Progenitor cell of endocrine pancreas (in vitro differentiated cells): ENCODE results near the gene STX18. TPM values are rescaled to one million over a fixed set of nuclear protein-coding genes. Genes with fewer than 3 reads are reported as not detected.

Source experiments
- DNase-seq: peaks from one replicate; pipeline ENCODE4 v3.0.0; 2021; ENCODE audit warnings: low spot score; ENCODE audit not compliant: unreplicated experiment
- H3K27ac Mint-ChIP-seq: 2 replicates; pipeline ENCODE4 v1.8.0; 2021; ENCODE audit warnings: mild to moderate bottlenecking, moderate library complexity, mixed read lengths
- H3K27me3 Mint-ChIP-seq: 2 replicates; pipeline ENCODE4 v1.8.0; 2021; ENCODE audit warnings: mixed read lengths
- H3K36me3 Mint-ChIP-seq: 2 replicates; pipeline ENCODE4 v1.8.0; 2022; ENCODE audit warnings: mixed read lengths; ENCODE audit not compliant: insufficient read depth
- H3K4me1 Mint-ChIP-seq: 2 replicates; pipeline ENCODE4 v1.8.0; 2021; ENCODE audit warnings: low read depth, mixed read lengths
- H3K4me3 Mint-ChIP-seq: 2 replicates; pipeline ENCODE4 v1.8.0; 2021; ENCODE audit warnings: low read depth, mild to moderate bottlenecking, moderate library complexity, mixed read lengths
- H3K9me3 Mint-ChIP-seq: 2 replicates; pipeline ENCODE4 v1.8.0; 2021; ENCODE audit warnings: low read depth, mixed read lengths
- total RNA-seq: library from RNA; stranded (reverse); gene quantifications from 2 replicates; pipeline ENCODE4 v1.2.1, GENCODE V29; 2021
- TF ChIP-seq, protein P1 (sequence below): fragments of 200-600 bp; sonication (generic); IDR thresholded peaks from one replicate; pipeline ENCODE4 v1.5.0; 2021; ENCODE audit warnings: antibody characterized with exemption, mild to moderate bottlenecking; ENCODE audit not compliant: unreplicated experiment

The STX18 gene
- total RNA-seq, 1 donor from 2014 or later: 41.2 TPM

DNA sequence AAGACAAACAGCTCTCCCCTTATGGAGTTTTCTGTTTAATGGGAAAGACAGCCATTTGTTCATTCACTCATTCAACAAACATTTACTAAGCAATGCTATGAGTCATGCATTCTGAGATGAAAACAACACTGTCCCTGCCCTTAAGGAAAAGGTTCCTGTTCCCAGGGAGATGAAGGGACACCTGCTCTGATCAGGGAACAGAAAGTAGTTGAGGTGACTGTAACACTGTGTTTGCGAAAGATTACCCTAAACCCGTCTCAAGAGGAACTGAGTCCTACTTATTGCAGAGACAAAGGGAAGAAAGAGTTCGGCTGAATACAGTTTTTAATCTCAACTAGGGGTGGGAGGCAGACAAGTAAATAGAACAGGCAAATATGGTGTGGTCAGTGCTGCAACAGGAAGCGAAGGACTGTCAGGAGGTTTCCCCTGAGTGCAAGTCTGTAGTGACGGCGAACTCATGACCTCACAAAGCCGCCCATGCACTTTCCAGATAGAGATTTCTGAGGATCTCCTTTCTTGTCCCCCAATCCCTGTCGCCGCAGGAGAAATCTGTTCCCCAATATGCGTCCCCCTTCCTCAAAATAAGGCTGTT lies 712 bp downstream of the STX18 start:
- Mint-ChIP-seq H3K27me3 (no peaks in the 10 kb centered on the region), H3K9me3 (no peaks in the 10 kb centered on the region), H3K27ac (peak overlapping the region; percentile 98)

DNA sequence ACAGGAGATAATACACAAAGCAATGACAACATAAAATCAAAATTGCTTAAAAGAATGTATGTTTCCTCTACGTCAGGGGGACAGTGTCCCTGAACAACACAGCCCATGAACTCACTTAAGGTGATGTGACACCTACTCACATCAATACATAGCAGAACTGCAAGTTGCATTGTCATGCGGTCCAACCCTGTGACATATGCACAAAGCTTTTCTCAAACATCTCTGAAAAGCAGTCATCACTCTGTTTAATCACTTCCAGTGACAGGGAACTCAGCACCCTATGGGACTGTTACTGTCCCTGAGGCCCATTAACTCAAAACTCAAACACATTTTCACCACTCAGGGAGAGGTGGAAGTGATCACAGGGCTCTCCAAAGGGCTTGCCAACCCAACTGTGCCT lies 2.4 kb downstream of the STX18 start:
- Mint-ChIP-seq H3K9me3 (no peaks in the 10 kb centered on the region), H3K4me3 (no peak overlapping the region), H3K27me3 (no peaks in the 10 kb centered on the region), H3K36me3 (no peaks in the 10 kb centered on the region), H3K27ac (no peak overlapping the region), H3K4me1 (peaks cover 12% of the 10 kb centered on the region)
- DNase-seq: no peak
- TF ChIP-seq, protein P1, sequence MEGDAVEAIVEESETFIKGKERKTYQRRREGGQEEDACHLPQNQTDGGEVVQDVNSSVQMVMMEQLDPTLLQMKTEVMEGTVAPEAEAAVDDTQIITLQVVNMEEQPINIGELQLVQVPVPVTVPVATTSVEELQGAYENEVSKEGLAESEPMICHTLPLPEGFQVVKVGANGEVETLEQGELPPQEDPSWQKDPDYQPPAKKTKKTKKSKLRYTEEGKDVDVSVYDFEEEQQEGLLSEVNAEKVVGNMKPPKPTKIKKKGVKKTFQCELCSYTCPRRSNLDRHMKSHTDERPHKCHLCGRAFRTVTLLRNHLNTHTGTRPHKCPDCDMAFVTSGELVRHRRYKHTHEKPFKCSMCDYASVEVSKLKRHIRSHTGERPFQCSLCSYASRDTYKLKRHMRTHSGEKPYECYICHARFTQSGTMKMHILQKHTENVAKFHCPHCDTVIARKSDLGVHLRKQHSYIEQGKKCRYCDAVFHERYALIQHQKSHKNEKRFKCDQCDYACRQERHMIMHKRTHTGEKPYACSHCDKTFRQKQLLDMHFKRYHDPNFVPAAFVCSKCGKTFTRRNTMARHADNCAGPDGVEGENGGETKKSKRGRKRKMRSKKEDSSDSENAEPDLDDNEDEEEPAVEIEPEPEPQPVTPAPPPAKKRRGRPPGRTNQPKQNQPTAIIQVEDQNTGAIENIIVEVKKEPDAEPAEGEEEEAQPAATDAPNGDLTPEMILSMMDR: no peak

More for the DNA sequence above, 712 bp downstream of the STX18 start:
- TF ChIP-seq, protein P1: no peak
- H3K4me1 Mint-ChIP-seq: peaks cover 12% of the 10 kb centered on the region
- DNase-seq: no peak
- peak overlapping the region; percentile 97 for H3K4me3 Mint-ChIP-seq
- H3K36me3 Mint-ChIP-seq: no peaks in the 10 kb centered on the region

DNA sequence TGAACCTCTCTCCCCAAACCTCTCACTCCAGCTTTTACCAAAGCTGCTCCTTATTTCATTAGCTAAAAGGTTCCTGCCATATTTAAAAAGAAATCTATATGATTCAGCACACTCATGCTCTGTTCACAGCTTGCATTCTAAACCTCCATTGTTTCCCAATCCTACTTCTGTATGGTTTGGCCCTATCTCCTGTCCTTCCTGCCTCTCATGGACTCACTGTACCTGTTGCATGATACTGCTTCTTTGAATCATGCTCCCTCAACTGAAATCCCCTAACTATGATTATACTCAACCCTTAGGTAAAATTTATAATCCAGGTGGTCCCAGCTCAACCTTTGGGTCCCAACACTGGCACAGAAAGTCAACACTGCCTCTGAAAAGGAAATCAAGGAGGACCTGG lies 6.3 kb downstream of the STX18 start:
- Mint-ChIP-seq H3K27ac (no peak overlapping the region), H3K36me3 (no peaks in the 10 kb centered on the region), H3K4me3 (no peak overlapping the region), H3K9me3 (no peaks in the 10 kb centered on the region), H3K4me1 (peaks cover 5% of the 10 kb centered on the region), H3K27me3 (no peaks in the 10 kb centered on the region)
- TF ChIP-seq, protein P1: no peak
- DNase-seq: no peak

DNA sequence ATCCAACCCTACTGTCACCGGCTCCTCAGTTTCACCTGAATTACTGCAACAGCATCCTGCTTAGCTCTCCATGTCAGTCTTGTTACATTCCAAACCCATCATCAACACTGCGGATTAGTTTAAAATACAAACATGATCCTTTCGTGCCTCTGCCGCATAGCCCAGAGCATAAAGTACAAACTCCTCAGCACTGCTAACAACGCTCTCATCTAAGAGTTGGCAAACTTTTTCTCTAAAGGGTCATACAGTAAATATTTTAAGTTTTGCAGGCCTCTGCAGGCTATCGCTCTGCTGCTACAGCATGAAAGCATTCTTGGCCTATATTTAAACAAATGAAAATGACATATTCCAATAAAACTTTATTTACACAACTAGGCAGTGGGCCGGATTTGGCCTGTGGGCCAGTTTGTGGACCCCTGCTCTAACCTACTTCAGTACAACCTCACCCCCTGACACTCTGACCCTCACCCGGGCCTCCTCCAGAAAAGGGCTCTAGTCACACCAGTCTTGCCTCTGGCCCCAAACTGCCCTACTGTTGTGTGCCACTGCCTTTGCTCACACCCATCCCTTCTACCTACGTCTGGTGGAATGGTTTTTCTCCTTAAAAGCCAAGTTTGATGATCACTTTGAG lies 7.2 kb downstream of the STX18 start:
- TF ChIP-seq, protein P1: no peak
- Mint-ChIP-seq H3K9me3 (no peaks in the 10 kb centered on the region), H3K27ac (no peak overlapping the region), H3K27me3 (no peaks in the 10 kb centered on the region), H3K4me1 (no peaks in the 10 kb centered on the region), H3K36me3 (no peaks in the 10 kb centered on the region), H3K4me3 (no peak overlapping the region)
- no peak for DNase-seq

DNA sequence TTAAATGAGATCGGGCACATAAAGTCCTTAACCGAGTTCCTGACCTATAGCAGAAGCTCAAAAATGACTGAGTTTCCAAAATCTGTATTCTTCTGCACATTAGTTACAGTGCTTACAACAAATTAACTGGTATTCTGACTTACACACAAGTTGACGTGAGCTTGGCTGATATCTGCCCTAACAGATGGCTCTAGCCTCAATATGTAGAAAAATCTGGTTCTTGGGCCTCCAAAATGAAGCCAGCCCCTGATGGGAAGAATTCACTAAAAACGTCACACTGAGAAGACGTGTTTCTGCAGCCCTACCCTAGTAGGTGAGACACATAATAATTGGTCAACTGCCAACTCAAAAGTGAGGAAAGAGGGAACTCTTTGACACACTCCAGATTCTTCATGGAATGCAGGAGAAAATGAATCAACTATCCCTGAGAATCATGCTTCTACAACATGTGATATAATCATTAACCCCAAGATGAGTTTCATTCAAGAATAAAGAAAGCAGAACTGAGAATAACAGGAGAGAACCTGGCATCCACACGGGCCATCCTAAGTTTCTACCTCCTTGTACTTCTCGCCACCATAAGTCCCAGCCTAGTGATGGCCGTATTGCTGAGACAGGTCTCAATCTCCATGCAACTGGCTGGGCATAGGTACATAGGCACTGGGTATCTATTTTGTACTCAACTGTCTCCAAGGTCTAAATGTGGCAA lies 8.2 kb downstream of the STX18 start:
- Mint-ChIP-seq H3K36me3 (no peaks in the 10 kb centered on the region), H3K9me3 (no peaks in the 10 kb centered on the region), H3K27me3 (no peaks in the 10 kb centered on the region), H3K27ac (no peak overlapping the region), H3K4me3 (no peak overlapping the region), H3K4me1 (no peaks in the 10 kb centered on the region)
- TF ChIP-seq, protein P1: no peak
- DNase-seq: no peak
